Liver (tissue), 9 donors: Measurements from ENCODE around the gene PPL. TPM values are rescaled to one million over a fixed set of nuclear protein-coding genes. Genes with fewer than 3 reads are reported as not detected.

Experiments used
- DNase-seq: peaks from one replicate; pipeline ENCODE4 v3.0.0-alpha.2; 2017; ENCODE audit warnings: low spot score
- H3K27ac ChIP-seq, 2 donors: one replicate each; pipeline ENCODE4 v1.7.0; 2013; ENCODE audit warnings: inconsistent platforms in 2 of 2, low read length in 2 of 2, control low read depth in 1 of 2, low read depth in 1 of 2, mild to moderate bottlenecking in 1 of 2
- H3K27me3 ChIP-seq, 4 donors: one replicate each; pipeline versions ENCODE4 v1.6.1 to v1.7.0; 2013; ENCODE audit warnings: low read length in 3 of 4, inconsistent platforms in 1 of 4, mild to moderate bottlenecking in 1 of 4, moderate library complexity in 1 of 4; ENCODE audit not compliant: control insufficient read depth in 4 of 4, insufficient read depth in 4 of 4
- H3K36me3 ChIP-seq, 4 donors: one replicate each; pipeline versions ENCODE4 v1.6.1 to v1.7.0; 2013; ENCODE audit warnings: low read length in 3 of 4, mild to moderate bottlenecking in 3 of 4, low read depth in 1 of 4, moderate library complexity in 1 of 4; ENCODE audit not compliant: control insufficient read depth in 4 of 4, insufficient read depth in 3 of 4
- H3K4me1 ChIP-seq, 4 donors: one replicate each; pipeline versions ENCODE4 v1.6.1 to v1.7.0; 2013; ENCODE audit warnings: low read length in 3 of 4, mild to moderate bottlenecking in 3 of 4, moderate library complexity in 1 of 4; ENCODE audit not compliant: control insufficient read depth in 4 of 4, insufficient read depth in 4 of 4
- H3K4me3 ChIP-seq, 3 donors: one replicate each; pipeline versions ENCODE4 v1.6.1 to v1.7.0; 2013; ENCODE audit warnings: low read length in 3 of 3, control low read depth in 1 of 3, low read depth in 1 of 3, mild to moderate bottlenecking in 1 of 3
- H3K9ac ChIP-seq, 2 donors: one replicate each; pipeline ENCODE4 v1.7.0; 2013; ENCODE audit warnings: low read length in 2 of 2, mild to moderate bottlenecking in 2 of 2, moderate library complexity in 2 of 2, control low read depth in 1 of 2, low read depth in 1 of 2
- H3K9me3 ChIP-seq, 4 donors: one replicate each; pipeline versions ENCODE4 v1.6.1 to v1.7.0; 2013; ENCODE audit warnings: low read length in 3 of 4; ENCODE audit not compliant: control insufficient read depth in 4 of 4
- CTCF ChIP-seq: fragments of 150-350 bp; IDR thresholded peaks from 2 replicates; pipeline ENCODE4 v1.5.1; 2017; ENCODE audit warnings: improper control_type of control experiment, low read depth, low read length; ENCODE audit not compliant: missing input control
- FOXA2 ChIP-seq: IDR thresholded peaks from 2 replicates; pipeline ENCODE4 v1.6.1; 2016; ENCODE audit warnings: antibody characterized with exemption
- GABPA ChIP-seq, 2 donors: IDR thresholded peaks in 1 of 2; conservative IDR thresholded peaks in 1 of 2; 2 replicates each; pipeline ENCODE4 v1.6.1; 2016; ENCODE audit warnings: antibody characterized with exemption in 2 of 2, mild to moderate bottlenecking in 1 of 2, moderate library complexity in 1 of 2
- HNF4A ChIP-seq, 2 donors: conservative IDR thresholded peaks; 2 replicates each; pipeline ENCODE4 v1.6.1; 2016; ENCODE audit warnings: antibody characterized with exemption in 2 of 2, mild to moderate bottlenecking in 2 of 2
- HNF4G ChIP-seq: IDR thresholded peaks from 2 replicates; pipeline ENCODE4 v1.6.1; 2016; ENCODE audit warnings: antibody characterized with exemption
- JUND ChIP-seq, 2 donors: IDR thresholded peaks; 2 replicates each; pipeline ENCODE4 v1.6.1; 2016; ENCODE audit warnings: antibody characterized with exemption in 2 of 2
- MAX ChIP-seq: IDR thresholded peaks from 2 replicates; pipeline ENCODE4 v1.6.1; 2016; ENCODE audit warnings: antibody characterized with exemption
- NR2F2 ChIP-seq: IDR thresholded peaks from 2 replicates; pipeline ENCODE4 v1.6.1; 2016; ENCODE audit warnings: antibody characterized with exemption
- RAD21 ChIP-seq, 2 donors: IDR thresholded peaks; 2 replicates each; pipeline ENCODE4 v1.6.1; 2016; ENCODE audit warnings: antibody characterized with exemption in 2 of 2, mild to moderate bottlenecking in 2 of 2
- RXRA ChIP-seq, 2 donors: IDR thresholded peaks; 2 replicates each; pipeline ENCODE4 v1.6.1; 2017 to 2018; ENCODE audit warnings: antibody characterized with exemption in 2 of 2, mild to moderate bottlenecking in 1 of 2
- SP1 ChIP-seq: IDR thresholded peaks from 2 replicates; pipeline ENCODE4 v1.6.1; 2018; ENCODE audit warnings: antibody characterized with exemption, mild to moderate bottlenecking
- TAF1 ChIP-seq: conservative IDR thresholded peaks from 2 replicates; pipeline ENCODE4 v1.6.1; 2016; ENCODE audit warnings: antibody characterized with exemption, mild to moderate bottlenecking
- YY1 ChIP-seq: IDR thresholded peaks from 2 replicates; pipeline ENCODE4 v1.6.1; 2016; ENCODE audit warnings: antibody characterized with exemption, mild to moderate bottlenecking
- WGBS: extraction: QIAGEN DNeasy Blood & Tissue Kit; methylation state at CpG from one replicate; pipeline ENCODE4 v1.1.7; 2013; 5-methylcytosine and 5-hydroxymethylcytosine counted together
- polyA plus RNA-seq, 2 donors: library from polyadenylated mRNA; stranded (reverse) in 1 of 2; unstranded in 1 of 2; fragments of 200-250 nt in 1 of 2; fragments of >200 nt in 1 of 2; fragmentation: Nextera tagmentation in 1 of 2; extraction: Ambion mirVana in 1 of 2; gene quantifications; one replicate each; pipeline versions ENCODE4 v1.2.1 to v1.2.3, GENCODE V29; 2013 to 2015
- total RNA-seq, 2 donors: library from RNA; depleted of rRNA; stranded (reverse); fragments of >200 nt; gene quantifications; one replicate each; pipeline ENCODE4 v1.2.3, GENCODE V29; 2014
- TF ChIP-seq, protein P1 (sequence below): IDR thresholded peaks from 2 replicates; pipeline ENCODE4 v1.6.1; 2016; ENCODE audit warnings: antibody characterized with exemption, mild to moderate bottlenecking
- TF ChIP-seq, protein P2 (sequence below): IDR thresholded peaks from 2 replicates; pipeline ENCODE4 v1.6.1; 2016; ENCODE audit warnings: antibody characterized with exemption
- TF ChIP-seq, protein P3 (sequence below): IDR thresholded peaks from 2 replicates; pipeline ENCODE4 v1.6.1; 2016; ENCODE audit warnings: antibody characterized with exemption
- donor health status: healthy.
- donor health status: healthy.
- donor health status: healthy.
- donor health status: healthy.
- donor health status: healthy.

The PPL gene
- total and polyA plus RNA-seq, 4 donors = 2.1 to 26.0 (median 6.1) TPM

DNA sequence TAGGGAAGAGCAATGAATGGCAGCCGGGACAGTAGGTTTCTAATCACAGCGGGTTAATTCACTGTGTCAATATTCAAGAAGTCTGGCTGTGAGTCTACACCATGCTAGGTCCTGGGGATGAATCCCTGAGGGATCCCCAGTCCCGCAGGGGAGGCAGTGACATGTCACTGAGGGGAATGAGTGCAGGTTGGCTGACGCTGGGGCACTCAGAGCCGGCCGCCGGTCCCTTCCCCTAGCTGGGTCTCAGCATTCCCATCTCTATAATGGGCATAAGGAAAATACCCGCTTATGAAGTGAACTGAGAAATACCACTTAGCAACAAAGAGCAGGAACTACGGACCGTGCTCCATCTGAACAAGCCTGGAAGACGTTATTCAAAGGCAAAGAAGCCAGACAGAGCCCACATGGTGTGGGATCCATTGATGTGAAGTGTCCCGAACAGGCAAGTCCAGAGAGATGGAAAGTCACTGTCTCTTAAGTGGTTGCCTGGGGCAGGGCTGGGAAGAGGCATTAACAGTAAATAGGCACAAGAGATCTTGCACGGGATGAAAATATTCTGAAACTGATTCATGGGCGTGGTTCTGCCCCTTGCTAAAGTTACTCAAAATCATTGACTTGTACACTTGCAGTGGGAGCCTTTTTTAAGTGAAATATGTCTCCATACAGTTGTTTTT lies 31.9 kb downstream of the PPL start (continued):
- TF ChIP-seq CTCF = no peak

DNA sequence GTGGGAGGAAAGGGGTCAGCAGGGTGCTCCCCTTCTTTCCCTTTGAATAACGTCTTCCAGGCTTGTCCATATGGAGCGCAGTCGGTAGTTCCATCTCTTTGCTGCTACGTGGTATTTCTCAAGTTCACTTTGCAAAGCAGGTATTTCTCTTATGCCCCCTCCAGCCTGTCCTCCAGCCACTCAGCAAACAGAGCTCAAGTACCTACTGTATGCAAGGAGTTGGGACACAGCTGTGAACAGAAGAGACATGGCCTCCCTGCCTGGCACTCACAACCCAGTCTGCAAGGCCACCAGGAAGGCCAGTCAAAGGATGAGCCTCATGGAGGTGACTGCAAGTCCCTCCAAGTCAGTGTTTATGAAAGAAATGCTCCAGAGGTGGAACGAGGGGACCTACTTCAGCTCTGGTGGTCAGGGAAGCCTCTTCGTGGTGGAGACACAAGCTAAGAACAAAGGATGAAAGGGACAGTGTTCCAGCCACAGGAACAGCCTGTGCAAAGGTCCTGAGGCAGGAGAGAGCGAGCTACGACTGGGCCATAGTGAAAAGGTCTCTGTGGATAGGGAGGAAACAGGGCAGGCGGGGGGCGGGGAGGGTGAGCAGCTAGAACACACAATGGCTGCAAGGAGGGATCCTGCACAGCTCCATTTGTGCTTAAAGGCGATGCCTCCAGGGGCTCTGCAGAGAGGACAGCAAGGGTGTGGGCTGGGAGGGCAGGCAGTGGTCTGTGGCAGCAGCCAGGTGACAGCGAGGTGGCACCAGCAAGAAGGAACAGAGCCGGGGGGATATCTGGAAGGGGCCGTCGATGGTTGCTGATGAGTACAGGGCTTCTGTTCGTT lies 32.6 kb downstream of the PPL start:
- WGBS = 83% methylated on average over 16 of the region's 16 CpGs
- Histone ChIP-seq H3K27me3 (no peaks in the 10 kb centered on the region), H3K9ac (no peak overlapping the region), H3K9me3 (no peaks in the 10 kb centered on the region), H3K4me1 (peaks cover 2 to 29% (median 22%) of the 10 kb centered on the region in 4 donors), H3K27ac (no peak overlapping the region), H3K4me3 (no peak overlapping the region), H3K36me3 (peaks cover 0 to 15% (median 6%) of the 10 kb centered on the region in 4 donors)
- no peak for TF ChIP-seq MAX
- TF ChIP-seq SP1 = no peak
- no peak for TF ChIP-seq FOXA2
- TF ChIP-seq HNF4G = no peak
- TF ChIP-seq NR2F2 = no peak
- no peak for TF ChIP-seq JUND (IDR thresholded peaks at IDR 0.05)
- TF ChIP-seq TAF1 = no peak
- TF ChIP-seq, protein P1, sequence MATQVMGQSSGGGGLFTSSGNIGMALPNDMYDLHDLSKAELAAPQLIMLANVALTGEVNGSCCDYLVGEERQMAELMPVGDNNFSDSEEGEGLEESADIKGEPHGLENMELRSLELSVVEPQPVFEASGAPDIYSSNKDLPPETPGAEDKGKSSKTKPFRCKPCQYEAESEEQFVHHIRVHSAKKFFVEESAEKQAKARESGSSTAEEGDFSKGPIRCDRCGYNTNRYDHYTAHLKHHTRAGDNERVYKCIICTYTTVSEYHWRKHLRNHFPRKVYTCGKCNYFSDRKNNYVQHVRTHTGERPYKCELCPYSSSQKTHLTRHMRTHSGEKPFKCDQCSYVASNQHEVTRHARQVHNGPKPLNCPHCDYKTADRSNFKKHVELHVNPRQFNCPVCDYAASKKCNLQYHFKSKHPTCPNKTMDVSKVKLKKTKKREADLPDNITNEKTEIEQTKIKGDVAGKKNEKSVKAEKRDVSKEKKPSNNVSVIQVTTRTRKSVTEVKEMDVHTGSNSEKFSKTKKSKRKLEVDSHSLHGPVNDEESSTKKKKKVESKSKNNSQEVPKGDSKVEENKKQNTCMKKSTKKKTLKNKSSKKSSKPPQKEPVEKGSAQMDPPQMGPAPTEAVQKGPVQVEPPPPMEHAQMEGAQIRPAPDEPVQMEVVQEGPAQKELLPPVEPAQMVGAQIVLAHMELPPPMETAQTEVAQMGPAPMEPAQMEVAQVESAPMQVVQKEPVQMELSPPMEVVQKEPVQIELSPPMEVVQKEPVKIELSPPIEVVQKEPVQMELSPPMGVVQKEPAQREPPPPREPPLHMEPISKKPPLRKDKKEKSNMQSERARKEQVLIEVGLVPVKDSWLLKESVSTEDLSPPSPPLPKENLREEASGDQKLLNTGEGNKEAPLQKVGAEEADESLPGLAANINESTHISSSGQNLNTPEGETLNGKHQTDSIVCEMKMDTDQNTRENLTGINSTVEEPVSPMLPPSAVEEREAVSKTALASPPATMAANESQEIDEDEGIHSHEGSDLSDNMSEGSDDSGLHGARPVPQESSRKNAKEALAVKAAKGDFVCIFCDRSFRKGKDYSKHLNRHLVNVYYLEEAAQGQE = no peak
- TF ChIP-seq, protein P2, sequence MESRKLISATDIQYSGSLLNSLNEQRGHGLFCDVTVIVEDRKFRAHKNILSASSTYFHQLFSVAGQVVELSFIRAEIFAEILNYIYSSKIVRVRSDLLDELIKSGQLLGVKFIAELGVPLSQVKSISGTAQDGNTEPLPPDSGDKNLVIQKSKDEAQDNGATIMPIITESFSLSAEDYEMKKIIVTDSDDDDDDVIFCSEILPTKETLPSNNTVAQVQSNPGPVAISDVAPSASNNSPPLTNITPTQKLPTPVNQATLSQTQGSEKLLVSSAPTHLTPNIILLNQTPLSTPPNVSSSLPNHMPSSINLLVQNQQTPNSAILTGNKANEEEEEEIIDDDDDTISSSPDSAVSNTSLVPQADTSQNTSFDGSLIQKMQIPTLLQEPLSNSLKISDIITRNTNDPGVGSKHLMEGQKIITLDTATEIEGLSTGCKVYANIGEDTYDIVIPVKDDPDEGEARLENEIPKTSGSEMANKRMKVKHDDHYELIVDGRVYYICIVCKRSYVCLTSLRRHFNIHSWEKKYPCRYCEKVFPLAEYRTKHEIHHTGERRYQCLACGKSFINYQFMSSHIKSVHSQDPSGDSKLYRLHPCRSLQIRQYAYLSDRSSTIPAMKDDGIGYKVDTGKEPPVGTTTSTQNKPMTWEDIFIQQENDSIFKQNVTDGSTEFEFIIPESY = no peak
- no peak for TF ChIP-seq GABPA (IDR thresholded peaks at IDR 0.05 in 1 of 2, conservative IDR thresholded peaks at IDR 0.05 in 1 of 2)
- TF ChIP-seq YY1 = no peak
- no peak for TF ChIP-seq RXRA (IDR thresholded peaks at IDR 0.05)
- TF ChIP-seq, protein P3, sequence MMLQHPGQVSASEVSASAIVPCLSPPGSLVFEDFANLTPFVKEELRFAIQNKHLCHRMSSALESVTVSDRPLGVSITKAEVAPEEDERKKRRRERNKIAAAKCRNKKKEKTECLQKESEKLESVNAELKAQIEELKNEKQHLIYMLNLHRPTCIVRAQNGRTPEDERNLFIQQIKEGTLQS = no peak
- TF ChIP-seq RAD21 (IDR thresholded peaks at IDR 0.05) = no peak
- TF ChIP-seq HNF4A (conservative IDR thresholded peaks at IDR 0.05) = no peak
- DNase-seq = no peak
